Measurements from ENCODE around the gene USP48. TPM values are rescaled to one million over a fixed set of nuclear protein-coding genes. Genes with fewer than 3 reads are reported as not detected.
A peak's percentile ranks its signal among the peaks of the same experiment; 100 is the strongest.

USP48 gene
- total RNA-seq, 1 donor from 2014 or later: 93.8 TPM

DNA sequence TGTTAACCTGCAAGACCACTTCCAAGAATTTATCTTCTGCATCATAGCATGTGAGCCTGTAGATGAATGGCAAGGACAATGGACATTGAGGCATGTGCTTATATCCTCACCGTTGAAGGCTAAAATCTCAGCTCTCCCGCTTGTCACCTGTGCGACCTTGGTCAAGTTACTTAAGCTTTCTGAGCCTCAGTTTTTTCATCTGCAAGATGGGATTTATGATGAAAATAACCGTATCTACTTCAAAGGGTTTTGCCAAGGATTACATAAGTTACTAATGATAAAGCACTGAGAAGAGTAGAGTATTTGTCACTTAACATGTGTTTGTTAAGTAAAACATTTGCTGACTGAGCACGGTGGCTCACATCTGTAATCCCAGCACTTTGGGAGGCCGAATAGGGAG is 128.7 kb downstream of the USP48 start:
- DNase-seq (ENCODE audit: low spot score): no peak

DNA sequence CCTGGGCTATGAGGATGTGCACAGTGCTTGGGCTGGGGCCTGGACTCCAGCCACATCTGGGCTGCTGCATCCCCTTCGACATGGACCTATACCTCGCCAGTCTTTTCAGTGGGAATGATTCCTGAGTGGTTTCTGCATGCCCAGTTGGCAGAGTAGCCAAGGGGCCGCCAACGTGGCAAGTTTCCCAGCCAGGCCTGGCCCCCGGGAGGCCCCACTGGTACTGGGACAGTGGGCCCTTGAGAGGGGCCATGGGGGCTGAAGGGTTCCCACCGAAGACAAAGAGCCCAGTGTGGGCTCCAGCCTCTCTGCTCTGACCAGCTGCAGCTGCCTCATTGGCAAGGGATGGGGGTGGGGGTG is 129.2 kb downstream of the USP48 start:
- DNase-seq (ENCODE audit: low spot score): no peak

DNA sequence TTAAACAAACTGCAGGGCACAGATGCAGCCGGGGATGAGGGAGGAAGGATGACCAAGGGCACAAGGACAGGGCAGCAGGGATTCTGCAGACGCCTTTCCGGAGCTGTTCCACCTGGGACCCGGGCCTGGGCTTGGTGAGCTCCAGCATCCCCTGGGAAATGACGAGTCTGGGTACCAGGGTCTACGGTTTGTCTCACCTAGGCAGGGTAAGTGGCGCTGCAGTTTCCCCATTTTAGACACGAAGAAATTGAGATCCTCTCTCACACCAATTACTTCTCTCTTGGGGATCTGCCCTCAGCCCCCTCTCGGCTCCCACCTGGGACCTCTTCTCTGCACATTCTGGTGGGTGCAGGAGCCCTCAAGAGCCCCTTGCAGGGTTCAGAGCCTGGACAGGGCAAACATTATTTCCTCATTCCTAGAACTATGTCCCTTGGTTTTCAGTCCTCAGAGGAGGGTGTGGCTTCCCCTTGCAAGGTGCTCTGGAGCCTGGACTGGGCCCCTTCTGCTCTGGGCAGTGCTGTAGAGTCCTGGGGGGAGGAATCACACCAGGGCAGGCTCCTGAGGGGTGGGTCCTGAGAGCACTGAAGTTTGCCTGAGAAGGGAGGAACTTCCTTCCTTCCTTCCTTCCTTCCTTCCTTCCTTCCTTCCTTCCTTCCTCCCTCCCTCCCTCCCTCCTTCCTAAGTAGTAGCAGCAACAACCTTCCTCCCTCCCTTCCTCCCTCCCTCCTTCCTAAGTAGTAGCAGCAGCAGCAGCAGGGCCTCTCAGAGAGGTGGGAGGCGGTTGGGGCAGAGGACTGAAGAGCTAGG is 129.8 kb downstream of the USP48 start:
- DNase-seq (ENCODE audit: low spot score): no peak

DNA sequence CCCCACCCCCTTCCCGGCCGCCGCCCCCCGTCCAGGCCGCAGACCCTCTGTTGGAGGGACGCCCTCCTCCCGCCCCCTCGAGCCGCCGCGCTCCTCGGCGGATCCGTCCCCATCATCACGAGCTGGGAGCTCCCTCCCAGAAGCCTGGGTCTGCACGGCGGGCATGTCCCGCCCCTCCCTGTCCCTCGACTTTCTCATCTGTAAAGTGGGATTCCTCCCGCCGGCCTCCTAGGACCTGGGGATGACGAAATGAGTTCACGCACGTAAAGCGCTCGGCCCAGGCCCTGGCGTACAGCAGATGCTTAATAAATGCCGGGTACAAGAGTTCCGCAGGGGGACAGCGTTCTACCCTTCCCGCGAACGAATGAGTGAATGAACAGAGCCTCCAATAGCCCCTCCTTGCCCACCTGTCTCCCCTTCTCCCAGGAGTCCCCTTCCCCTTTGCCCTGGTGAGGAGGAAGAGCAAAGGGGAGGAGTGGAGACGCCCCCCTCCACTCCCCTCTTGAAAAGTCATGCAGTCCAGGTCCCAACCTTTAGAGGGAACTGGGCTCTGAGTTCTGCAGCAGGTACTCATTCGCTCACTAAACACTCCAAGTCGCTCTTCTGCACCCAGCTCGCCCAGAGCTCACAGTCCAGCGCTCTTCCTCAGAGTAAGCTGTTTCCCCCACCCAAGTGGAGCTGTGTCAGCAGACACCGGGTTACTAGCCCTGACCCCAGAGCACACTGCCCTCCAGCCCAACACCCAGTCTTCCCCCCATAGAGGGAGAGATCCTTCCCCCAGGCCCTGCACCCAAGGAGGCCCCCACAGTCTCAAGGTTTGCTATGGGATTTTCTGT is 130.6 kb downstream of the USP48 start:
- no peak for DNase-seq (ENCODE audit: low spot score)

DNA sequence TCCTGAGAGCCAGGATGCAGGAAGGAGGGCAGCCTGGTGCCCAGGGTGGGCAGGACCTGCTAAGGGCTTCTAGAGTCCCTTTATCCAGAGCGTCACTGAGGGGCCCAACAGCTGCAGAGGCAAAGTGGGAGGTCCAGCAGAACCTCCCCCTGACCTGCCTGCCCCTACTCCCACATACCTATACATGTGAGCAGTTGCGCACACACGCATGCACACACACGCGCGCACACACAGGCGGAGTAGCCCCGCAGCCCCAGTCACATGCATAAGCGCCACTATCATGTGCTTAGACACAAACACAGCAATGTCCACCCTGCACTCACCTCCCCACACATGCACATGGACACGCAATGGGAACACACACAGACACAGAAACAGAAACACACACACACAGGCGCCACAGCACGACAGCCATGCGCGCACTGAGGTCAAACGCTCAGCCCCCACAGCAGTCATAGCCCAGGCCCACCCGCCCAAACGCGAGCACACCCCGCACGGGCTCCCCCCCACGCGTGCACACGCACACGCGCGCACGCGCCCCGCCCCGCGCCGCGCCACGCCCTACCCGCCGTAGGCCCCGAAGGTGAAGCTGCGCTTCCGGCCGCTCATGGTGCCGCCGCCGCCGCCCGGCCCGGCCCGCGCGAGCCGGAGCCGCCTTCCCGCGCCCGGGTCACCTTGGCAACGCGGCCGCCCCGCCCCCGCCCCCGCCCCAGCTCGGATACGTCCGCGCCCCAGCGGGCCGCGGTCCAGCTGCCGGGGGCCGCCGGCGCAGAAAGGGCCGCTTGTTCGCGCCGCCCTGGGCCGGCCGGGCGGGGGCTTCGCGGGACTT is 131.5 kb downstream of the USP48 start:
- DNase-seq (ENCODE audit: low spot score): no peak

DNA sequence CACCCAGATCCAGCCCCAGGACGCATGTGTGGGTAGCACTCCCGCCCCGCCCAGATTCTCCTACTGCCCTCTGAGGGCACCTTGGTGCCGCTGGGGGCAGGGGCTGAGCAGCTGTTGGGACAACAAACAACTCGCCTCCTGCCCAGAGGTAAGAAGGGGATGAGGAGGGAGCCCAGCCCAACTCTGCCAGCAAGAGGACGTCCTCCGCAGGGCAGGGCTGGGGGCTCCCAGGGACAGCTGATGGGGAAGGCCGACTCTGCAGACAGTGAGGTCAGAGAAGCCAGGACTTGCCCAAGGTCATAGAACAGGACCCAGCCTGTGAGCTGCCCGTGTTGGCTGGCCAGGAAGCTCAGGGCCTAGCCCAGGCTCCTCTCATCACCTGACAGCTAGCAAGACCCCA is 132.5 kb downstream of the USP48 start:
- no peak for DNase-seq (ENCODE audit: low spot score)

DNA sequence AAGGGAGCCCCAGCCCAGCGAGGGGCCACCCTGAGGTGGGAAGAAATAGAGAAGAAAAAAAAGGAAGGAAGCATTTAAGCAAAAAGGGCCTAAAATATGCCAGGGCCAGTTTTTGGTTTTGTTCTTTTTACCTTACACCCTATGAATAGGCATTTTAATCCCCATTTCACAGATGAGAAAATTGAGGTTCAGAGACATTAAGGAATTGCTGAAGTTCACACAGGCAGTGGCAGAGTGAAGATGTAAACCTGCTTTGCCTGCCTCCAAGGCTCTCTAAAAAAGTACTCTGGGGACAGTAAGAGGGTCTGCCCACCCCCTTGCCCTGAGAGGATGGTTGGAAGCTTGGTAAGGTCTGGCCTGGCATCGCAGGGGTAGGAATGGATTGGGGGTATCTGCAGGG is 133.6 kb downstream of the USP48 start:
- DNase-seq (ENCODE audit: low spot score): no peak

DNA sequence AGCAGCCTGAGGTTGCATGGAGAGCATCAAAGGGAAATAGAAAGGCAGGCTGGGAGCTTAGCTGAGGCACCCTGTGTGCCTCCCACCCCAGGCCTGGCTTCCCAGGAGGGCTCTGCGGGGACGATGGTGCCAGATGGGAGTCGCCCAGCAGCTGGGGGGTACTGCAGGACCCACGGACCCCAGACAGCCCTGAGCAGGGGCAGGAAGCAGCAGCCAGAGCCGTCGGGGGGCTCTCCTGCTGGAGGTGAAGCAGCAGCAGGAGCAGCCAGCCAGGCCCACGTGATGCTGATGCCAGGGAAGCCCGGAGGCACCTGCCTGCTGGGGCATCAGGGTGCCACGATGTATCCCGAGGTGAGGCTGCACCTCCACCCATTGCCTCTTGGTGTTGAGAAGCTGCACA is 134.2 kb downstream of the USP48 start:
- no peak for DNase-seq (ENCODE audit: low spot score)

DNA sequence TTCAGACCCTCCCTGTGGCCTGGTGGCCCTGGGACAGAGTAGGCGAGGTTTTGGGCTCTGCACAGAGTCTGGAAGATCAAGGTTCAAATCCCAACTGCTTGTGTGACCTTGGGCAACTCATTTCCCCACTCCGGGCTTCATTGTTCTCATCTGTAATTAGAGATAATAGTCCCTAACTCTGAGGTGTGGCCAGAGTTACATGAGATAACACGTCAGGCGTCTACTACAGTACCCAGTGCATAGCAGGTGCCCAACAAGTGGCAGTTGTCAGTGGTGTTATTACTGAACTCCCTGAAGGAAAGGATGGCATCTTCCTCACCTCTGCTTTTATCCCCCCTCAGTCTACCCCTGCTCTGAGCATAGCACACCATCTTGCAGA is 134.6 kb downstream of the USP48 start:
- no peak for DNase-seq (ENCODE audit: low spot score)

DNA sequence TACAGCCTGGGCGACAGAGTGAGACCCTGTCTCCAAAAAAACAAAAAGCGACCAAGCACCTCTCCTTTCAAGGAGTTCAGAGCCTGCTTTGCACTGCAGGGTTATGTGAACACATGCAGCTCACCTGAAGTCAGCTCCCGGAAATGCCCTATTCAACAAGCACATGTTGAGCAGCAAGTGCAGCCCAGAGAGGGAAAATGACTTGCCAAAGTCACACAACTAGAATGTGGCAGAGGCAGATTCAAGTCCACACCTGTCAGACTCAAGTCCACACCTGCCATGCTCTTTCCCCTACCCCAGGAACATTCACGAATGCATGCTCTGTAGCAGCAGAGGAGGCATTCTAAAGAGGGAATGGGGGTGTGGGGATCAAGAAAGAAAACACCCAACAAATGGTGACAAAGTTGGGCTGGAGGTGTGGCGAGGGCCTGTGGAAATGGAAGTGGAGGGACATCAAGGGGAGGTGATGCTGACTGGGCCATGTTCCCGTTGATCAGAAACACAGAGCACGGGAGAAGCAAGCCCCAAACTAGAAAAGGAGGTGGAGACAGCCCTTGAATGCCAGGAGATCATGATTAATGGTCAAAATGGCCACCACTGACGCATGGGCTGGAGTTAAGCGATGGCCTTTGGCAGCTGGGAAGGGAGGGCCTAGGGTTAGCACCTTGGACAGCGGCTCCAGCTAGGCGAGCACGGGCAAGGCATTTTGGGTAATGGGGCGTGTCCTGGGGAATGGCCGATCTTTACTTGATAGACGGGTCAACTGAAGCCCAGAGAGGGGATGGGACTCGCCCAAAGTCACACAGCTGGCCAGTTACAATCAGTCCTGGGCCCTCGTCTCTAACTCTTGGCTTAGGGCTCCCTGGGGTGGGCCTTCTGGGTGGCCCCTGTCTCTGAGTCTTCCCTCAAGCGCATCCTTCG is 135.3 kb downstream of the USP48 start:
- no peak for DNase-seq (ENCODE audit: low spot score)

DNA sequence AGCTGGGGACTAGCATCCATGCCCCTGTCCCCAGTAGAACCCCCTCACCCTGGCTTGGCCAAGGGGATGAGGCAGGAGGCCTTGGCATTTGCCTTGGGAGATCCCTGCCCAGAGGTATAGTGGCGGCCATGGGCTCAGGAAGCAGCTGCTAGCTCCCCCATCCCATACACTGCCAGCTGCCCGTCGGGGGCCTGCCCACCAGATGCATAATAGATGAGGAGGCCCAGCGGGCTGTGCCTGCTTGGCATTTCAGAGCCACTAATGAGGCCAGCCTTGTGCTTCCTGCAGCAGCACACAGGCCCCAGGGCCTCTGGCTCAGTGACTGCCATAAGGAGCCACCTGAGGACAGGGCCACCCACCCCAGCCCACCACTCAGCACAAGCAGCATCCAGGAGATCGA is 137.4 kb downstream of the USP48 start:
- DNase-seq (ENCODE audit: low spot score): no peak

DNA sequence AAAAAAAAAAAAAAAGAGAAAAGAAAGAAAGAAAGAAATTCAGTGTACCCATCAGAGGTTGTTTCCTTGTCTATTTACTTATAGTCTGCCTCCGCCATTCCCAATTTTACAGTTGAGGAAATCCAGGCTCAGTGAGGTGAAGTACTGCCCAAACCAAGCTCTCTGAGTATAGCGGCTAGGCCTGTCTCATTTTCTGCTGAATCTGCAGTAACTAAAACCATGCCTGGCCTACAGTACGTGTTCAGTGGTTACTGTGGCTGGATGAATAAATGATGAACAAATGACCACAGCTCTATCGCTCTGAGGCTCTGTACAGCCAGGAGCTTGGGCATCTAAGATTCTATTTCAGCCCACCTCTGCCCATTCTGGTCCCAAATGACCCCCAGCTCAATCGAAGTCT is 138.0 kb downstream of the USP48 start:
- no peak for DNase-seq (ENCODE audit: low spot score)

DNA sequence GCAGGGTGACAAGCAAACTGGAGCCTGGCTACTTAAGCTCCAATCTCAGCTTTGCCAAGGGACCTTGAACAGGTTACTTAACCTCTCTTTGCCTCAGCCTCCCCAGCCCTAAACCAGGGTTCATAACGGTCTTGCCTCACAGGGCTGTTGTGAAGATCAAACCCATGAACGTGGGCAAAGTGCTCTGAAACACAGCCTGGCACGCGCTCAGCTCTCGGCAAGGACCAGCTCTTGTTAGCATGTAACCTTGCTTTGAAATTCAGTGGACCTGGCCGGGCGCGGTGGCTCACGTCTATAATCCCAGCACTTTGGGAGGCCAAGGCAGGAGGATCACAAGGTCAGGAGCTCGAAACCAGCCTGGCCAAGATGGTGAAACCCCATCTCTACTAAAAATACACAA is 138.6 kb downstream of the USP48 start:
- DNase-seq (ENCODE audit: low spot score): no peak

DNA sequence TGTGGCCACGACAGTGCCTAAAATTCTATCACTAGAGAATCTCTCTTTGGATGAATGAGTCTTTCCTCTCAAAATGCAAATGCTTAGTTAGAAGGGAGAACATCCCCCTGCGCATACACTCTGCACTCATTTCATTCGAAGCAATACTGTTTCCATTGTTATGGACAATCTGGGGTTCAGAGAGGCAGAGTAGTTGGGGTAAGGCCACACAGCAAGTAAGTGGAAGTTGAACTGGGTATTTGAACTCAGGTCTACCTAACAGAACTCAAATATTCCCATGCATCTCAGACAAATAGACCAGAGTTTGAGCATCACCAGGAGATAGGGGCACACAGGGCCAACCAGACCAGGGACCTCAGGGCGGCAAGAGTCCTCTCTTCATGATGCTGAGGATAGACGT is 139.3 kb downstream of the USP48 start:
- DNase-seq (ENCODE audit: low spot score): no peak

DNA sequence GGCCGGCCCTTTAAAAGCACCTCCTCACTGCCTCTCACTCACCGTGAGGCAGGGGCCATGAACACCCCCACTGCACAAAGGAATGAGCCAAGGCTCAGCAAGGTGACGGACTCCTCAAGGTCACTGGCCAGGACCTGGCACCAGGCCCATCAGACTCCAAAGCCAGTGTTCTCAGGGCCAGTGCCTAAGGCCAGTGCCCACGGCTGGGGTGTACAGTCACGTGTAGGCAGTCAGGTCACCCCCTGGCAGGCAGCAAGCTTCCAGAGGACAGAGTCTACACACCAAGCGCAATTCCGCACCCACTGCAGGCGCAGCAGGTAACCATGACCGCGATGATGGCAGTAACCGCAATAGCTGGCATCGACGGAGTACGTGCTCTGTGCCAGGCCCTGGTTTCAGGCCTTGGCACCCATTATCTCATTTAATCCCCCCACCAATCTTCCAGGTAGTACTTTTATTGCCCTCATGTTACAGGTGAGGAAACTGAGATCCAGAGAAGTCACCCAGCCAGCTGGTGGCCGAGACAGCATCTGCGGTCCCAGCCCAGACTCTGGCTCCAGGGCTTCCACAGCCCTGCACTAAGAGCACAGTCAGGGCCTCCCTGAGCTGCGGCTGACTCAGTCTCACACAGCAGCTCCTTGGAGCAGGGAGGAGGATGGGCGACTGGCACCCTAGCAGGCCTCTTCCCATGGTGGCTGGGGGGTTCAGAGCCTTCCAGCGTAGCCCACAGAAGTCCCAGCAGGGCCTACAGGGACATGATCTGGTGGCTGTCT is 140.8 kb downstream of the USP48 start:
- no peak for DNase-seq (ENCODE audit: low spot score)

DNA sequence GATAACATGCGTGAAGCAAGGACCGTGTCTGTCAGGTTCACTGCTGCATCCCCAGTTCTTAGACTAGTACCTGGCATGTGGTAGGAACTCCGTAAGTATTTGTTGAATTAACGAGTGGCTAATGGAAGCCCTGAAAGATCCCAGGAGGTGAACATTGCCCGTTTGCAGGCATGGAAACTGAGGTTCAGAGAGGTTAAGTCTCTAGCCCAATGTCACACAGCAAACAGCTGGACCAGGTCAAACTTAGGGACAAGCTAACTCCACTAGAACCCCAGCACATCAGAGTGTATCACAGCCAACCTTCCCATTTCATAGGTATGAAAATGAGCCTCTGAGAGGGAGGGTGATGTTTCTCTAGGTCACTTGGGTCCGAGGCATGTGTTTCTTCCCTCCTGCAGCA is 141.4 kb downstream of the USP48 start:
- DNase-seq (ENCODE audit: low spot score): no peak

DNA sequence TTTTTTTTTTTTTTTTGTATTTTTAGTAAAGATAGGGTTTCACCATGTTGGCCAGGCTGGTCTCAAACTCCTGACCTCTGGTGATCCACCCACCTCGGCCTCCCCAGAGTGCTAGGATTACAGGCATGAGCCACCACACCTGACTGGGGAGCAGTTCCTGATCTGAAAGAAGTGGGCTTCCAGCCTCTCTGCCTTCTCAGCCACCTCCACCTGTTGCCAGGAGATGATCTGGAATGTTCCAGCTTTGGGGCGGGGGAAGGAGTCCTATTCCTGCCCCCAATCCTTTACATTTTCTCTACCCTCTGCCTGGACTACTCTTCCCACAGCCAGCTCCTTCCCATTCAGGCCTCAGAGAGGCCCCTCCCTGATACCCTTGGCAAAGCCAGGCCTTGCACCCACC is 141.9 kb downstream of the USP48 start:
- DNase-seq (ENCODE audit: low spot score): no peak

DNA sequence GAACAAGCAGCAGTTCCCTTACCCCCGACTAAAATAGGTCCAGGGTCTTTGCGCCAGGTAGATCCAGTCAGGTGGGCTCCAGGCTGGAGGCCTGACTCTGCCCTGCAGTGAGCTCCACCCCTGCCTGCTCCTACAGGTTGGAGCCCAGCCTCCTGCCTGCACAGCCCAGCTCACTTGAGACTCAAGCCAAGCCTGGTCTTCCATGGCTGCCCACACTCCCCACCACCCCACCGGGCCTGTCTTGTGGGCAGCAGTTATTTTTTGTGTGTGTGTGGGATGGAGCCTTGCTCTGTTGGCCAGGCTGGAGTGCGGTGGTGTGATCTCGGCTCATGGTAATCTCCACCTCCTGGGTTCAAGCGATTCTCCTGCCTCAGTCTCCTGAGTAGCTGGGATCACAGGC is 142.3 kb downstream of the USP48 start:
- no peak for DNase-seq (ENCODE audit: low spot score)

DNA sequence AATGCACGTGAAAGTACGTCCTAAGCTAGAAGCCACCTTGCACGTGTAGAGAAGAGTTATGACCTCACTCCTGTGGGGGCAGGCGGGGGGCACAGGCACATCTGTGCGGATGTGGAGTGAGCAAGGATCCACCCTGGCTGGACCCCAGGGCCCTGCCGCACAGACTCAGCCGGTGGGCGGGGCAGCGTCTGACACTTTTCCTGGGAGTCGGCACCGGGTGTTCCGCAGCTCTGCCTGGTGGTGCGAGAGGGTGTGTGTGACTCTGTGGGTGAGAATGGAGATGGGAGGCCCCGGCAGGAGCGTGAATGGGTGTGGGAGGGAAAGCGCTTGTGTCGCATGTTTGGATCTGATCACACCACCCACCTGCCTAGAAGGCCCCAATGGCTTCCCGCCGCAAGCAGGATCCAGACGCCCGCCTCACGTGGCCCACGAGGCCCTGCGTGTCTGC is 143.3 kb downstream of the USP48 start:
- no peak for DNase-seq (ENCODE audit: low spot score)

DNA sequence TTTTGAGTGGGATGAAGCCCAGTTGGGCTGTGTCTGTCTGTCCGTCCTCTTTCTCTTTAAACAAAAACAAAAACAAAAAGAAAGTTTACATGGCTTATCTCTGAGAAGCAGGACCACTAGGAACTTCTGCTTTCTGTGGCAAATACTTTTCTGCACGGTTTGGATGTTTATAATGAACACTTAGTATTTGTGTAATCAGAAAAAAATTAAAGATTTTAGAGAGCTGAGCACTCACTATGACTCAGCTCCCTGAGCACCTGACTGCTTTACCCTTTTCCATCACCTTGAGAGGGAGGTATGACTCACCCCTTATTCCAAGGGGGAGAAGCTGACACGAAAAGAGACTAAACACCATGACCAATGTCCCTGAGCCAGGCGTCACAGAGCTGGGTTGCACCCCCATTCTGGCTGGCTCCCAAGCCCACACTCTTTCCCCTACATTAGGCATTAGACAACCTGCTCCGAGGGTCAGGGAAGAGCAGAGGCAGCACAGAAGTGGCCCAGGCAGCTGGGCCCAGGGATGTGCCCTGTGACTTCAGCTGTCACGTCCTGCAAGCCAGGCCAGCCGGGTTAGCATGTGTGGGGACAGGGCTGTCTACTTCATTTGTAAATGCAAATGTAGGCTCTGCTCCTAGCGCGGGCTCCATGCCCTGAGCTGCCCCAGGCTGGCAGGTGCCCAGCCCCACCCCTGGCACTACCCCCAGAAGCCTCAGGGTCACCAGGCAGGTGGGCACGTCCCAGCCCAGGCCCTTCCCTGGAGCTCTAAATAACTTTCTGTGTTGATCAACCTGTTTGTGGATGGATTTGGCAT is 144.2 kb downstream of the USP48 start:
- peak; percentile 74 for DNase-seq (ENCODE audit: low spot score)

Data from ureter (tissue), 1 donor.